Ecto neural progenitor cell (in vitro differentiated cells): ENCODE results near the gene C1QA.

Source experiments
- DNase-seq: peaks from one replicate; pipeline ENCODE4 v3.0.0-alpha.2; 2018; ENCODE audit warnings: low spot score

Gene C1QA, protein sequence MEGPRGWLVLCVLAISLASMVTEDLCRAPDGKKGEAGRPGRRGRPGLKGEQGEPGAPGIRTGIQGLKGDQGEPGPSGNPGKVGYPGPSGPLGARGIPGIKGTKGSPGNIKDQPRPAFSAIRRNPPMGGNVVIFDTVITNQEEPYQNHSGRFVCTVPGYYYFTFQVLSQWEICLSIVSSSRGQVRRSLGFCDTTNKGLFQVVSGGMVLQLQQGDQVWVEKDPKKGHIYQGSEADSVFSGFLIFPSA

DNA sequence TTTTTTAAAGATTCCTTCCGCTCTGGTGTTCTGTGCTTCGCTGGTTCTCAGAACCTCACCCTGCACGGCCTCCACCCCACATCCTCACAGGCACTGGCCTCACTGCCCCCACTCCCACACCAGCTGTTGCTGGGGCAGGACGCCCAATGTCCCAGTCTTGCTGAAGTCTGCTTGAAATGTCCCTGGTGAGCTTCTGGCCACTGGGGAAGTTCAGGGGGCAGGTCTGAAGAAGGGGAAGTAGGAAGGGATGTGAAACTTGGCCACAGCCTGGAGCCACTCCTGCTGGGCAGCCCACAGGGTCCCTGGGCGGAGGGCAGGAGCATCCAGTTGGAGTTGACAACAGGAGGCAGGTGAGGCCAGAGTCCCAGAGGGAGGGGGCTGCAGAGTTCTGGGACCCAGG lies at the start of gene C1QA:
Gene C1QA (plus strand): TSS at position 276 of the 400 bp plus-strand sequence. CDS start 989 bp downstream, outside the sequence.
- no peak for DNase-seq

DNA sequence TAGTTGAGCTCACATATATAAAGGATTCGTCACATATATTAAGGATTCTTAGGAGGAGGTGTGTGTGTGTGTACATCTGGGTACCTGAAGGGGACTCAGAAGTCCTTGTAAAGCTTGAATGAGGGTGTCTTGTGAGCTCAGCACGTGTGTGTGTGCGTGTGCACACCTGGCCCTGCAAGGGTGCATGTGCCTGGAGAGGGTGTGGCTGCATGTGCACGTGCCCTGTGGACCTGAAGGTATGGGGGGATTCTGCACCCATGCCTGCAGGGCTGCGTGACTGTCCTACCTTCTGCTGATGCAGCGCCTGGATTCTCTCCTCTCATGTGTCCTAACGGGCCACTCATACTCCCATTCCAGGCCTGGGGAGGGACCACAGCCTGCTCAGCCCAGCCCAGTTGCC lies 49.2 kb upstream of the C1QA start:
- DNase-seq: no peak

DNA sequence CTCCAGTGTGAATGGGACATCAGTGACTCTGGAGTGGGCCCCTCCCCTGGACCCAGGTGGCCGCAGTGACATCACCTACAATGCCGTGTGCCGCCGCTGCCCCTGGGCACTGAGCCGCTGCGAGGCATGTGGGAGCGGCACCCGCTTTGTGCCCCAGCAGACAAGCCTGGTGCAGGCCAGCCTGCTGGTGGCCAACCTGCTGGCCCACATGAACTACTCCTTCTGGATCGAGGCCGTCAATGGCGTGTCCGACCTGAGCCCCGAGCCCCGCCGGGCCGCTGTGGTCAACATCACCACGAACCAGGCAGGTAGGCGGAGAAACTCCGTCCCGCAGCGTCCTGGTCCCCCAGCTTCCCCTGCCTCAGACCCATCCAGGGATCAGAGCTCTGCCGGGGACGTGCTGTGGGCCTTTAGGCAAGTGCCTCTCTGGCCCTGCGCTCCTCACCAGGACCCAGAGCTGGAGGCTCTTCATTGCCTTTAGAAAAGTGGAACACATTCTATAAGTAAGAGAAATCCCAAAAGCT lies 47.5 kb upstream of the C1QA start:
- DNase-seq: no peak

DNA sequence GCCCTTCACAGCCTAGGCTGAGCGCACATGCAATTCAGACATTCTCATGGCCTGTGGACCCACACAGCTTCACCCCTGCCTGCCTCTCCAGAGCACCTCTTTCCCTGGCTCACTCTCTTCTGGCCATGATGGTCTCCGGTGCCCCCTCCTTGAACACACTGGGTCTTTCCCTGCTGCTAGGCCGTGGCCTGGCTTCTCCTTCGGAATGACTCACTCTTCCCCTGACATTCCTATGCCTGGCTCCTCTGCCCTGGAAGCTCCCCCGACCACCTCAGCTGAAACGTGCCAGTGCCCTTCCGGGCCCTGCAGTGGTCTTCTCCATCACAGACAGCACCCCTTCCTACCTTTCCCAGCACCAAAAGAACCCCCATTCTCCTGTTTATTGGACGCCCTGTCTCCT lies 44.9 kb upstream of the C1QA start:
- DNase-seq: no peak

DNA sequence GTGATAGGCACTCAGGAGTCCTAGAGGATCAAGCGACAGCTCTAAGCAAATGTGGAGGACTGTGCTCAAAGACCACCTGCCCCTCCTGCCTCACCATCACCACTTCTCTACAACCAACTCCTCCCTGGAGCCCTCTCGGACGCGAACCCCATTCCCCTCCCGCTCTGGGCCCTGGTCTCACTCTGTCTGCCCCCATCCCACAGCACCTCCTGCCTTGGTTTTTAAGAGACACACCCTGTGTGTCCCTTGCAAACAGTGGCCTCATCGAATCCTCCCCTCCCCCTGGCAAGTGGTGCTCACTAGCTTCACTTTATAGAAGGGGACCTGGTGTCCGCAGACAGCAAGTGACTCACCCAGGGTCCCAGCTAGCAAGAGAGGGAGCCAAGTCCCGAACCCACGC lies 44.4 kb upstream of the C1QA start:
- DNase-seq: no peak

DNA sequence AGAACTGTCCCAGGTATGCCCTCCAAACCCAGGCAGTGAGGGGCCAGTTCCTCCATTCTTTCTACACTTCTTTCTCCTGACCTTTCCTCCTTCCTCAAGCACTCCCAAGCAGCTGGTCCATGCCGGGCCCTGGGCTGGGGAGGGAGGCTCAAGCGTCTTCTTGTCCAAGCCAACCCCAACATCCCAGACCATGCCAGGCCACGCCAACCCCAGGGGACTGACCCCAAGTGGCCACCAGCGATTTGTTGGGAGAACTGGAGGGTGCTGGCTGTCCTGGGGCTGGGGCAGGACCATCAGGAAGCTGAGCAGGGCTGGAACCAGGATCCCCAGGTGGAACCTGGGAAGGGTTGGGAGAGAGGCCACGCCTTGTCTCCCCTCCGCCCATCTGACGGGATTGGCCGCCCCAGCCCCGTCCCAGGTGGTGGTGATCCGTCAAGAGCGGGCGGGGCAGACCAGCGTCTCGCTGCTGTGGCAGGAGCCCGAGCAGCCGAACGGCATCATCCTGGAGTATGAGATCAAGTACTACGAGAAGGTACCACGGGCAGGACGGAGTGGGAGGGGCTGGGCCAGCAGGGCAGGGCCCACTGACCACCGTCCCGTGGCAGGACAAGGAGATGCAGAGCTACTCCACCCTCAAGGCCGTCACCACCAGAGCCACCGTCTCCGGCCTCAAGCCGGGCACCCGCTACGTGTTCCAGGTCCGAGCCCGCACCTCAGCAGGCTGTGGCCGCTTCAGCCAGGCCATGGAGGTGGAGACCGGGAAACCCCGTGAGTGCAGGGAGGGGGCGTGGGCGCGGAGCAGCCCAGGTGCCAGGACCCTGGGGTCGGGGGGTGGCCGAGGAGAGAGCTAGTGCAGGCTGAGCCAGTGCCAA lies 43.3 kb upstream of the C1QA start:
- no peak for DNase-seq

DNA sequence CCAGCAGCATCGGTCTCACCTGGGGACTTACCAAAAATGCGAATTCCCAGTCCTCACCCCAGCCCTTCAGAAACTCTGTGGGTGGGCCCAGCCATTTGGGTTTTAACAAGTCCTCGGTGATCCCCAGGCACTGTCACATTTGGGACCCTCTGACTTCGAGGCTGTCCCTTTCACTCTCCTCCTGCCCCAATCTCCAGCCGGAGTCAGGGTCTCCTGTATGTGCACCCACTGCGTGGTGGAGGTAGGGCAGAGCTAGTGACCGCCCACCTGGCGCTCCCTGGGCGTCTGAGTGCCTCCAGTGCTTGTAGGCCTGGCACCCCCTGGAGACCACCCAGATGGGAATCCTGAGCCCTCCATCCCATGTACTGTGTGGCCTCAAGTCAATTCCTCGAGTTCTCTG lies 42.0 kb upstream of the C1QA start:
- no peak for DNase-seq

DNA sequence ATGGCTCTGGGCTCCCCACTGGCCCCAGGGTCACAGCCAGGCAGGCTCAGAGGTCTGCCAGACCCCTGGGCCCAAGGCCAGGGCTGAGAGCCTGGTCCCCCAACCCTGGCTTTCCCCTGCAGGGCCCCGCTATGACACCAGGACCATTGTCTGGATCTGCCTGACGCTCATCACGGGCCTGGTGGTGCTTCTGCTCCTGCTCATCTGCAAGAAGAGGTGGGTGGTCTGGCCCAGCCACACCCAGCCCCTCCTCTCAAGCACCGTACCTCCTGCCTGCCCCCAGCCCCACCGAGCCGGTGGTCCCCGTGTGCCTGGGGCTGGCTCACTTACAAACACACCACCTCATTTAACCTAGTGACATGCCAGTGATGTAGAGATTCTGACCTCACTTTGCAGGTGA lies 41.3 kb upstream of the C1QA start:
- no peak for DNase-seq

DNA sequence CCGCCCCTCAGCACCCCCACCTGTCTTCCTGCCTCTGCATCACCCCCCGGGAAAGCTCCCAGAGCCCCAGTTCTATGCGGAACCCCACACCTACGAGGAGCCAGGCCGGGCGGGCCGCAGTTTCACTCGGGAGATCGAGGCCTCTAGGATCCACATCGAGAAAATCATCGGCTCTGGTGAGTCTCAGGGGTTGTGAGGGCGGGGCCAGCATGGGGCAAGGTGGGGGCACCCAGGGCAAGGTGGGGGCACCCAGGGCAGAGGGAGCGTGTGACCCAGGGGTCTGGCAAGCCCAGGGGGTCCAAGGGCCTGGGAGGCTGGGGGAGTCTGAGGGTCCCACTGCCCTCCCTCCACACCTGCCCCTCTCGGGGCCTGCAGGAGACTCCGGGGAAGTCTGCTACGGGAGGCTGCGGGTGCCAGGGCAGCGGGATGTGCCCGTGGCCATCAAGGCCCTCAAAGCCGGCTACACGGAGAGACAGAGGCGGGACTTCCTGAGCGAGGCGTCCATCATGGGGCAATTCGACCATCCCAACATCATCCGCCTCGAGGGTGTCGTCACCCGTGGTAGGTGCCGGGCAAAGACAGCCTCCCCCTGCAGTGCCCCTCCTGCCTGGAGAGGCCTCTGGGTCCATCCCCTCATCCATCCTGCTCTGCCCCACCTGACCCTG lies 39.0 kb upstream of the C1QA start:
- no peak for DNase-seq

DNA sequence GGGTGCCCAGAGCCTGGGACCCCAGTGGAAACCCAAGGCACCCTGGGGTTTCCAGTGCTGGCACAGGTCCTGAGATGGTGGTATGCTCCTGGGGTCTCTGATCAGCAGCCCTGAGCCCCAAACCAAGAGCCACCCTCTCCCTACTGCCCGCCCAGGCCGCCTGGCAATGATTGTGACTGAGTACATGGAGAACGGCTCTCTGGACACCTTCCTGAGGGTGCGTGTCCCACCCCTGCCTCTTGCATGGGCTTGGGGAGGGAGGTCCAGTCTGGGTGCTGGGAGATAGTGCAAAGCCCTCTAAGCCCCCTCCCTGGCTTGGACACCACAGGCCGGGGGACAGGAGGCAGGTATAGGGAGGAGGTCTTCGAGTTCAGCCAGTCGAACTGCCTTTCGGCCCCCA lies 38.4 kb upstream of the C1QA start:
- DNase-seq: no peak

DNA sequence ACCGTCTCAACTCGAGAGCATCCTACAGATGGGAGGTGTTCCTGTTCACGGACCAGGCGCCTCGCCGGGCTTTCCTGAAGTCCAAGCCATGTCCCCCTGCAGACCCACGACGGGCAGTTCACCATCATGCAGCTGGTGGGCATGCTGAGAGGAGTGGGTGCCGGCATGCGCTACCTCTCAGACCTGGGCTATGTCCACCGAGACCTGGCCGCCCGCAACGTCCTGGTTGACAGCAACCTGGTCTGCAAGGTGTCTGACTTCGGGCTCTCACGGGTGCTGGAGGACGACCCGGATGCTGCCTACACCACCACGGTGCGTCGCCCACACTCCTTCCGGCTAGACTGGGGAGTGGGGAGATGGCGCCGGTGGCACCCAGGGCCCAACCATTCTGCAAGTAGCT lies 37.7 kb upstream of the C1QA start:
- no peak for DNase-seq

DNA sequence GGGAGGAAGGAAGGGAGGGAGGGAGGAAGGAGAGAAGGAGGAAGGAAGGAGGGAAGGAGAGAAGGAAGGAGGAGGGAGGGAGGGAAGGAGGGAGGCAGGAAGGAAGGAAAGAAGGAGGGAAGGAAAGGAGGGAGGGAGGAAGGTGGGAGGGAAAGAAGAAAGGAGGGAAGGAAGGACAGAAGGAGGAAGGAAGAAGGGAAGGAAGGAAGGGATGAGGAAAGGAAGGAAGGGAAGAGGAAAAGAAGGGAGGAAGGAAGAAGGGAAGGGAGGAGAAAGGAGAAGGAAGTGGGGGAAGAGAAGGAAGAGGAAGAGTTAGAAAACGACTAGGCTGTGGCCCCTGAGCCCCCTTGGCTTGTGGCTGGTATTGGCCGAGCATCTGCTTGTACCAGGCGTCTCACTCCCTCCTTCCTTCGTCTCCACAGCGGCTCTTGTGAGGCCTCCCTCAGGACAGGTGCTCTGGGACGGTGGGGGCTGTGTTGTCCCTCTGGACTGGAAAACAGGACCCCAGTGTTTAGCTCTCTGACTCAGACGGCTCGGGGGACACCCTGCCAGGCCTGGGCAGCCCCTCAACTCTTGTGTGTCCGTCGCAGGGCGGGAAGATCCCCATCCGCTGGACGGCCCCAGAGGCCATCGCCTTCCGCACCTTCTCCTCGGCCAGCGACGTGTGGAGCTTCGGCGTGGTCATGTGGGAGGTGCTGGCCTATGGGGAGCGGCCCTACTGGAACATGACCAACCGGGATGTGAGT lies 36.2 kb upstream of the C1QA start:
- DNase-seq: no peak

DNA sequence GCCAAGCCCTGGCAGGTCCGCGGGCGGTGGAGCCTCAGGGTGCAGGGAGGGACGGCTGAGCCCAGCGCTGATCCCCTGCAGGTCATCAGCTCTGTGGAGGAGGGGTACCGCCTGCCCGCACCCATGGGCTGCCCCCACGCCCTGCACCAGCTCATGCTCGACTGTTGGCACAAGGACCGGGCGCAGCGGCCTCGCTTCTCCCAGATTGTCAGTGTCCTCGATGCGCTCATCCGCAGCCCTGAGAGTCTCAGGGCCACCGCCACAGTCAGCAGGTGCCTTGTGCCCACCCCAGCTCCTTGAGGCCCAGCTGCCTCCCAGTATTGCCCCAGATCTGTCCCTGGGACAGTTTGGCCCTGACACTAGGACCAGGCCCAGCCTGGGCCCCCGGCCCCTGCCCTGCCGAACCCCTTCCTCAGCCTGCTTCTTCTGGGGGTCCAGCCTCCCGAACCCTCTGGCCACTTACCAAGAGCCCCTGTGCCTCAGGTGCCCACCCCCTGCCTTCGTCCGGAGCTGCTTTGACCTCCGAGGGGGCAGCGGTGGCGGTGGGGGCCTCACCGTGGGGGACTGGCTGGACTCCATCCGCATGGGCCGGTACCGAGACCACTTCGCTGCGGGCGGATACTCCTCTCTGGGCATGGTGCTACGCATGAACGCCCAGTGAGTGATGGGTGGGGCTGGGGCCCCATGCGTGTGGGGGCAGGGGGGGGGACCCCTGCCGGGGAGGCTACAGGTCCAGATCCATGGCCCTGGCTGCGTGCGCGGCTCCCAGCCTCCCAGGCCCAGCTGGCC lies 35.4 kb upstream of the C1QA start:
- no peak for DNase-seq

DNA sequence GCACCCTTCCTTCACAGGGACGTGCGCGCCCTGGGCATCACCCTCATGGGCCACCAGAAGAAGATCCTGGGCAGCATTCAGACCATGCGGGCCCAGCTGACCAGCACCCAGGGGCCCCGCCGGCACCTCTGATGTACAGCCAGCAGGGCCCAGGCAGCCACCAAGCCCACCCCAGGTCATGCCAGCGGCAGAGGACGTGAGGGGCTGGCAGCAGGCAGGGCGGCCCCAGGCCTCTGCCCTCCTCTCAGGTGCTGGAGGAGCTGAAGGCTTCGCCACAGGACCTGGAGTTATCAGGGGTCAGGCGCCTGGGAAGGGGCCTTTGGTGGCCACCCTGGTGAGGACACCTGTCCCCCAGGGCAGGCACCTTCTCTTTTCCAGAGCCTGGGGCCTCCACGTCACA lies 34.8 kb upstream of the C1QA start:
- no peak for DNase-seq

DNA sequence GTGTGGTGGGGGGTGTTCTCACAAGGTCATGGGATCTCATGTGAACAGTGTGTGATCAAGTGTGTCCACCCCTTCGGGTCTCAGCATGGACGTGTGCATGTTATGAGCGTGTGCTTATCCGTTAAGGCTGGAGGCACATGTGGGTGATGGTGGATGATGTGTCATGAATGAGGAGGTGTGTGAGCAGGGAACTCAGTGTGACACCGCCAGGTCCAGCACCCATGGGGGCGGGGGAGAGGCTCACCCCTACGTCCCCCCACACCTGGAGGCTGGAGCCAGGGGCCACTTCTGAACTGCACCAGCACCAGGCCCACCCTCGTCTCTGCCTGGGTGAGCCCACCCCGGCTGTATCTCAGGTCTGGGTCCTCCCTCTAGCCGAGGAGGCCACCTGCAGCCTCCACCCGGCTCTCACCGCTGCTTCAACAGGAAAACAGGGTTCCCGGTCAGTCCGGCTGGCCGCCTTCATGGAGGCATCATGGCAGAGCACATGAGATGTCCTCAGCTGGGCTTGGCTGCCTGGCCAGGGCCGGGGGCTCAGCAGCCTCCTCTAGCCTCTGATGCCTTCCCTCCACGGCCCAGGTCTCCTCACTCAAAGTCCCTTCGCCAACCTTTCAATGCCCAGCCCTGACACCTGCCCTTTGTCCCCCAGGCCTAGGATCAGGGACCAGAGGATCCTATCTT lies 34.2 kb upstream of the C1QA start:
- no peak for DNase-seq

DNA sequence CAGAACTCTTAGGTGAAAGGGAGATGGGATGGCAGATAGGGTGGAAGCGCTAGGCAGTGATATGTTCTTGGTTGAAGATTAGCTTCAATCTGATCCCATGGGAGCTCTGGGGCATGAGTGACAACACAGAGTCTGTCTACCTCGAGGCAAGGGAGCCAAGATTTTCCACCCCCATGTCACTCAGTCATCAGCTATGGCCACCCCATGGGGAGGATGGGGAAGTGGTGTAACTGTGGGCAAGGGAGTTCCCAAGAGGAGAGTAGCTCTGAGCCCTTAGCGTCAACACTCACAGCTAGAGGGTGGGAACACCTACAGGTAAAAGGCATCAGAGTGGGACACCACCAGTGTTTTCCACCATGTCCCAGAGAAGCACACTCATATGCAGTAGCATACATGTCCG lies 30.3 kb upstream of the C1QA start:
- no peak for DNase-seq

DNA sequence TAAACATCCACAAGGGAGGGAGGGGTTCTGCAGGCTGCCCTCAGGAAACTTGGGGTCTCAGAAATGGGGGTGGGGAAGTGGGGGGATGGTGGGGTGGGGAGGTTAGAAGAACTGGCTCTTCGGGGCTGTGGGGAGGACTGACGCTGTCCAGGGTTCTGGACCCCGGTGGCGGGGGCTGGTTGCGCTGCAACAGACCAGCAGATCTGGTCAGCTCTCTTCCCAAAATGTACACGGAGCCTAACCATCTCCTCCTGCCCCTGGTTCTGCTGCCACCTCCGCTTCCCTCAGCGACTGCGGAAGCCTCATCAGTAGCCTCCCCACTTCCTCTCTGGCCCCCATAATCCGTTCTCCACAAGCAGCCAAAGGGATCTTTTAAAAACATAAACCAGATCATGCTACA lies 29.3 kb upstream of the C1QA start:
- DNase-seq: no peak

DNA sequence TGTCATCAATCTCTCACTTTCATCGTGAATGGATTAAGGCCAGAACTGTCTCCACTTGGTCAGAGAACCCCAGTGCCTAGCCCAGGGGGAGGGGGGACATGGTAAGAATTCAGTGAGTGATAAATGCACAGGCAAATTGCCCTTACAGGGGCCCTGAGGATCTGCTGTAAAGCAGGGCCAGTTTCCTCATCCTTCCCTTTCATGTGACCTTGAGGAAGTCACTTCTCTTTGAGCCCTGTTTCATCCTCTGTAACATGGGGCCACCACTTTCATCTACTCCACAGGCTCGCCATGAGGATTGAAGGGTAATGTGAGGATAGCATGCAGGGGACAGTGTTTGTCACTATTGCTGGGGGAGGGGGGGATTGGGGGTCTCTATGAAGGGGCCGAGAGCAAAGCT lies 28.1 kb upstream of the C1QA start:
- no peak for DNase-seq

DNA sequence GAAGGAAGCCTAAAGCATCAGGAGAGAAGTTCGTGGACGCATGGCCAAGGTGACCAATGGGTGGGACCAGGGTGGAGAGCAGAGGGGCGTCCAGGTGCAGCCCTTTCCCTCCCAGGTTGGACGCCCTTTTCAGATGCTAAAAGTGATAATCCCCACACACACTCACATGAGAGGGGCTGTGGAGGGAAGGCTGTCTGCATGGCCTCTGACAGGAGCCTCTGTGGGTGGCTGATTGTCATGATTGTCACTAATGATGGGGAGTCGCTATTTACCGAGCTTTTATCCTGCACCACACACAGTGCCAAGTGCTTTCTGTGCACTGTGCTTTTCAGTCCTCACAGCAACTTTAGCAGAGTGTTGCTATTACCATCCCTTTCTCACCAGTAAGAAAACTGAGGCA lies 27.1 kb upstream of the C1QA start:
- no peak for DNase-seq

DNA sequence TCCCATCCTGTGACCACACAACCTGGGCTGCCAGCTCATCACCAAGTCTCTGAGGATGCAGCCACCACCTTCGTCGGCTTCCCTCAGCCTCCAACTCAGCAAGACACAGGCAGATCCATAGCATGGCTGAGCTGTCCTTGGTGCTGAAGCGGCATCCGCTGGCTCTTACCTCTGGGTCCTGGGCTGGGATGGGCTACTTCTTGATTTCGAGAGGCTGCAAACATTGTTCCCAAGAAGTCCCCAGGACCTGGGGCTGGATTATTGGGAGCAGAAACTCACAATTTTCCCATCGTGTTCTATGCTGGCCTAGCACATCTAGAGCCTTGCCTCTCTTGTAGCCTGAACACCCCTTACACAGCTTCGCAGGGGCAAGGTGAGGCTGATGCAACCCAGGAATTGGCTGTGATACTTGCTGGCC lies 24.9 kb upstream of the C1QA start:
- peak; percentile 88 for DNase-seq
